ENCODE measurements around the gene CNNM1.

DNA sequence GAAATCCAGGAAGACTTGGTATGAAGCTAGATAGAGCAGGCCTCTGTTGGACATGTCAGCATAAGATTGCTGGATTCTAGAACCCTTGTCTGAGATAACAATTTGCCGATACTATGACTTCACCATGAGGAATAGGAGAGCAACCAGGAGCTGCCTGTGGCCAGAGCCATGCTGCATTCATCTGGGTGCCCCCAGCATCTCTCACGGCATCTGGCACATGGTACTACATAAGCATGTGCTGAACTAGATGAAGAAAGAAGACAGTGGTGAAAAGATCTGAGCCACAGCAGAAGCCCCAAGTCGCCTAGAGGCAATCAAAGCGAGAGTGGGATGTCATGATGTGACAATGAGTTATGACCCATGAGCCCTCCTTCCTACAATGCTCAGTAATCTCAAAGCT, 81.7 kb downstream of the CNNM1 start:
- TF ChIP-seq FOXP2 (optimal IDR thresholded peaks at IDR 0.05; ENCODE audit: borderline replicate concordance, extremely low read depth, extremely low read length, insufficient read depth) (no peak), SIN3A (IDR thresholded peaks at IDR 0.05; ENCODE audit: borderline replicate concordance, insufficient read depth, low read length) (no peak)

All from PFSK-1 (cell line).